Astrocyte of the cerebellum (primary cell): ENCODE results near the gene GLTP.

Source experiments
- DNase-seq: peaks from one replicate; pipeline ENCODE4 v3.0.0-alpha.2; 2011; ENCODE audit warnings: low read depth
- H3K4me3 ChIP-seq: 2 replicates; pipeline ENCODE4 v1.5.1; 2011; ENCODE audit warnings: mild to moderate bottlenecking, low read depth, low read length, moderate library complexity
- in situ Hi-C: cut with HindIII; loops from 2 replicates; pipeline ENCODE4 v1.10.0; 2017; ENCODE audit warnings: low sequenced_read_pairs
- TF ChIP-seq, protein P1 (sequence below): IDR thresholded peaks from 2 replicates; pipeline ENCODE4 v1.5.1; 2012; ENCODE audit warnings: low read length, low read depth, moderate library complexity, mild to moderate bottlenecking; ENCODE audit errors: missing control alignments

Gene GLTP

DNA sequence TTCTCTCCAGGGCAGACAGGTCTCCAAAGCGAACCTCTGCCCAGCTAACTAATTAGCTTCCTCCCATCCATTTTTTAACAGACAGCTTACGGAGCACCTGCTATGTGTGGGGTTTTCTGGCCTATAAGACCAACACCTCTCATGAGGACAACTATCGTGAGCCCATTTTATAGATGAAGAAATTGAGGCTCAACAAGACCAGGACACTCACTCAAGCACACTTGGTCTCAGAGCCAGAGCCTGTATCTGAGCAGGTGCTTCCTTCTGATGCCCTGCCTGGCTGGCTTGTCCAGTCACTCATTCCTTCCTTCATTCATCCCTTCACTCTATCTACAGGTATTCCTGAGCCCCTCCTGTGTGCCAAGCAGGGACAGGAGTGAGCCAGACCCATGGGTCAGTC lies 53.3 kb downstream of the GLTP start:
- no peak overlapping the region for H3K4me3 ChIP-seq
- no peak for DNase-seq
- TF ChIP-seq, protein P1, sequence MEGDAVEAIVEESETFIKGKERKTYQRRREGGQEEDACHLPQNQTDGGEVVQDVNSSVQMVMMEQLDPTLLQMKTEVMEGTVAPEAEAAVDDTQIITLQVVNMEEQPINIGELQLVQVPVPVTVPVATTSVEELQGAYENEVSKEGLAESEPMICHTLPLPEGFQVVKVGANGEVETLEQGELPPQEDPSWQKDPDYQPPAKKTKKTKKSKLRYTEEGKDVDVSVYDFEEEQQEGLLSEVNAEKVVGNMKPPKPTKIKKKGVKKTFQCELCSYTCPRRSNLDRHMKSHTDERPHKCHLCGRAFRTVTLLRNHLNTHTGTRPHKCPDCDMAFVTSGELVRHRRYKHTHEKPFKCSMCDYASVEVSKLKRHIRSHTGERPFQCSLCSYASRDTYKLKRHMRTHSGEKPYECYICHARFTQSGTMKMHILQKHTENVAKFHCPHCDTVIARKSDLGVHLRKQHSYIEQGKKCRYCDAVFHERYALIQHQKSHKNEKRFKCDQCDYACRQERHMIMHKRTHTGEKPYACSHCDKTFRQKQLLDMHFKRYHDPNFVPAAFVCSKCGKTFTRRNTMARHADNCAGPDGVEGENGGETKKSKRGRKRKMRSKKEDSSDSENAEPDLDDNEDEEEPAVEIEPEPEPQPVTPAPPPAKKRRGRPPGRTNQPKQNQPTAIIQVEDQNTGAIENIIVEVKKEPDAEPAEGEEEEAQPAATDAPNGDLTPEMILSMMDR, result no peak
- in situ Hi-C loops, result no loop called here

DNA sequence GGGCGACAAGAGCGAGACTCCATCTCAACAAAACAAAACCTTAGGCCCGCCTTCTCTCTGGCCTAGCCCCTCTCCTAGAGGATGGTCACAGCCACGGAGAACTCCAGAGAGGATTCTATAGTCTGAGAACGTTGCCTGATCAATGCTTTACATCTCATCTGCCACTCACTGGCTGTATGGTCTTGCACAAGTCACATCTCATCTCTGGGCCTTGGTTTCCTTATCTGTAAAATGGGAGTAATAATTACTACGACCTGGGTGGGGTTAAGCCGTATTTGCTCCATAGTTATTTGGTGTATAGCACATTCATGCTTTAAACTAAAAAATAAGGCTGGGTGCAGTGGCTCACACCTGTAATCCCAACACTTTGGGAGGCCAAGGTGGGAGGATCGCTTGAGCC lies 55.6 kb downstream of the GLTP start:
- TF ChIP-seq, protein P1, result no peak
- no peak for DNase-seq
- no peak overlapping the region for H3K4me3 ChIP-seq
- in situ Hi-C loops, result no loop called here

DNA sequence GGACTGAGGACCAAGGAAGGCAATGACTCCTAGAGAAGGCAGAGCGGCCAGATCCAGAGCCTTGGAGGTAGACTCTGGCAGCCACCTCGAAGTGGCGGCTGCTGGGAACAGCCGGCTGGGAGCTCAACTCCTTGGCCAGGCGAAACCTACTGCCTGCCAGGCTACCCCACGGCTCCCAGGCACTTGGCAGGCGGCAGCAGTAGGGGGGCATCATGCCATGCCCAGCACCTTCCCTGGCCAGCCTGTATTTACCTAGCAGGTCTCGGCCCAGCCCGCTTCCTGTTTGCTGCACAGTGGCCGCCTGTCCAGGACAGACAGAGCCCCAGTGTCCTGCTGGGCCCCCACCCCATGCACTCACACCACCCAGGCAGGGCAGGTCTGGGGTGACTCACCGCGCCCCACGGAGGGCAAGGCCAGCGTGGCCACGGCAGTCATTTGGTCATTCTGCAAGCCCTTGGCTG lies 57.4 kb downstream of the GLTP start:
- DNase-seq, result no peak
- TF ChIP-seq, protein P1, result no peak
- H3K4me3 ChIP-seq, result no peak overlapping the region
- in situ Hi-C loops, result no loop called here

DNA sequence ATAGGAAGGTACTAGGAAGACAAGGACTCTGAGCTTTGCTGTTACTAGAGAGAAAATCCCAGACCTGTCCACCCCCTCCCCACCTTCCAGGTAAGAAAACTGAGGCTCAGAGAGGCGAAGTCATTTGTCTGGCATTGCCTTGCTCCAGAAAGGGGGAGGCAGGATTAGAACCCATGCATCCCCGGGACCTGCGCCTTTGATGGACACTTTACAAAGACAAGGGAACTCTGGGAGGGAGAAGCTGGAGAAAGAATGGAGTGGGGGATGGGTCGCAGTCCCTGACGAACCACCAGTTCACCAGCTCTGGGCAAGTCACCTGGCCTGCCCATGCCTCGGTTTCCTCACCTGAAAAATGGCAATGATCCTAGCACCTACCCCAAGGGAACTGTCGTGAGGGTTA lies 57.9 kb downstream of the GLTP start:
- TF ChIP-seq, protein P1, result no peak
- in situ Hi-C loops, result no loop called here
- no peak overlapping the region for H3K4me3 ChIP-seq
- no peak for DNase-seq

DNA sequence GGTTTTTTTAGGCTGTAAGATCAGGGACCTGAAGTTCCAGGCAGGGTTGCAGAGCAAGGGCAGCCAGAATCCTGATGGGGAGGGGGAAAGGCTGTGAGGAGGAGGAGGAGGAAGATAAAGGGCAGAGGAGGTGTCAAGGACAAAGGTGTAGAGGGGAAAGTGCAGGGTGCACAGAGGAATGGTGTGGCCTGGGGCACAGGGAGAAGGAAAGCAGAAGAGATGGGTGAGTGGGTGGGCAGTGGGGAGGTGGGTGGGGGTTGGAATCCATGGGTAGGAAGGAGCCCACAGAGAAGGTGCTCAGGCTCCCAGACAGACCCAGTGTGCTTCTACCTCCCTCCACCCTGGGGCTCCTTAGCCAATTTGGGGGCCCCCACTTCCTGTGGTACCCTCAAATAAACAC lies 58.4 kb downstream of the GLTP start:
- no peak overlapping the region for H3K4me3 ChIP-seq
- TF ChIP-seq, protein P1, result no peak
- no peak for DNase-seq
- in situ Hi-C loops, result no loop called here

DNA sequence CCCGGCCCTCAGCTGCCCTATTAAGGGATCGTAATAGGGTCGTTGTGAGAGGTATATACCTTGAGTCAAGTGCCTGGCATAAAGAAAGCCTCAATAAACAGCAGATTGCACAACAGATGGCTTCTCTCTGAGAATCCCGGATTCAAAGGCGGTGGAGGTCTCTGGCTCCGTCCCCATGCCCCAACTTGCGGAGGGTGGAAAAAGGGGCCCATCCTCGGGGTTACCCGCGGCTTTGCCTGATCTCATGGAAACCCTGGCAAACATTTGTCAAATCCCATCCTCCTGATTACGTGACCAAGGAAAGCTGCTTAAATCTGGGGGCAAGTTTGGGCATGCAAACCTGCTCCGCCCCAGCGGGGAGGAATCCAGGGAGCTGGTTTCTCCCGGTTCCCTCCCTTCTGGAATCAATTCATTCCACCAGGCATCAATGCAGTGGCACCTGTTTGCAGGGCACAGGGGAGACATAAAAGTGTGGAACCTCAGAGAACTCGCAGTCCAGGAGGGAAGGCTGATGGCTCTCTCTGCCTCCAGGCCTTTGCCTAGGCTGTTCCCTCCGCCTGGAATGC lies 59.4 kb downstream of the GLTP start:
- no peak for DNase-seq
- TF ChIP-seq, protein P1, result no peak
- in situ Hi-C loops, result no loop called here
- no peak overlapping the region for H3K4me3 ChIP-seq
